HG02981 (cell line): Measurements from ENCODE around the gene PNKP.

Experiments used
- ATAC-seq: cut with Tn5 transposase; IDR thresholded peaks from one replicate; pipeline ENCODE4 v1.9.1; 2021; ENCODE audit warnings: mild to moderate bottlenecking, moderate library complexity; ENCODE audit not compliant: unreplicated experiment

Gene PNKP

DNA sequence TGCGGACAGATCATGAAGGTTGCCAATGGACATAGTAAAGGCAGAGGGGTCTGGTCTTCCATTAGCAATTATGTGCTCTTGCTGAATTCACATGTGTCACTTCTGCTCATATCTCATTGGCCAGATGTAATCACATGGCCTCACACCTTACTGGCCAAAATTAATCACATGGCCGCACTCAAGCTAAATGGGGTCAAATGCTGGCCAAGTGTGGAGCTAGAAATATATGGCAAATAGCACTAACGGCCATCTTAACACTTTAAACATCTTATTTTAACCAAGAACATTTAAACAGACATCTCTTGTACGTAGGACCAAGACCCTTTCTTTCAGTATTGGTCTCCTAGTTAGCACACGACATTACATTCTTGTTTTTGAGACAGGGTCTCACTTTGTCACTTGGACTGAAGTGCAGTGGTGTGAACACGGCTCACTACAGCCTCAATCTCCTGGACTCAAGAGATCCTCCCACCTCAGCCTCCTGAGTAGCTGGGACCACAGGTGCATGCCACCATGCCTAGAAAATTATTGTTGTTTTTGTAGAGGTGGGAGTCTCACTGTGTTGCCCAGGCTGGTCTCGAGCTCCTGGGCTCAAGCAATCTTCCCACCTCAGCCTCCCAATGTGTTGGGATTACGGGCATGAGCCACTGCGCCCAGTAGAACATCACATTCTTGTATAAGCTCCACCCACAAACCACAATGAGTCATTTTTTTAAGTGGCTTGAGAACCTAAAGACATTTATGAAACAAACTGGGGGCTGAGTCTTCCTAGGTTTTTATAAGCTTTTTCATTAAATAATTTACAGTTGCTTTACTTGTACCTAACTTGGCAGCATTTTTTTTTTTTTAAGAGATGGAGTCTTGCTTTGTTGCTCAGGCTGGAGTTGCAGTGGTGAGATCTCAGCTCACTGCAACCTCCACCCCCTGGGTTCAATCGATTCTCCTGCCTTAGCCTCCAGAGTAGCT is 19.4 kb downstream of the PNKP start:
- no peak for ATAC-seq

DNA sequence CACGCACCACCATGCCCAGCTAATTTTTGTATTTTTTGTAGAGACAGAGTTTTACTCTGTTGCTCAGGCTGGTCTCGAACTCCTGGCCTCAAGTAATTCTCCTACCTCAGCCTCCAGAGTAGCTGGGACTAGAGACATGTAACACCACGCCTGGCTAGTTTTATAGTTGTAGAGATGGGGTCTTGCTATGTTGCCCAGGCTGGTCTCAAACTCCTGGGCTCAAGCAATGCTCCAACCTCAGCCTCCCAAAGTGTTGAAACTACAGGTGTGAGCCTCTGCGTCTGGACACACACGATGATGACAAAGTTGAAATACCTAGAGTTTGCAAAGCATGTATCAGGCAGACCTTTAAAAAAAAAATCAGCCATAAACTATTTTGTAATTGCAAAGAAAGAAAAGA is 21.0 kb downstream of the PNKP start:
- ATAC-seq: no peak

DNA sequence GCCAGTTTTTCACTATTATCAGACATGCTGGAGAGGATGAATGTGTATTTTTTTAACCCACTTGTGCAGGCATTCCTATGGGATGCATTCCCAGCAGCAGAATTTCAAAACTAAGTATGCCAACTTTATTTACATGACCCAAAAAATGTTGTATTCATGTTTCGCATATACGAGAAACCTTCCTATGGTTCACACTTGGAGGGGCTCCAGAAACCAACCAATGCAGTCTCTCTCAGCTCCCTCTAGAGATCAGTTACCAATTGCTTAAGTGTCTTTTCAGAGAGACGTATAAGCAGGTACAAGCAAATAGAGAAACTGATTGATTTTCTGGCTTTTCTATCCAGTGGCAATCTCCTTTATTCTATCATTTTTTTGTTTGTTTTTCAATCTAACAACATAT is 22.0 kb downstream of the PNKP start:
- ATAC-seq: no peak

DNA sequence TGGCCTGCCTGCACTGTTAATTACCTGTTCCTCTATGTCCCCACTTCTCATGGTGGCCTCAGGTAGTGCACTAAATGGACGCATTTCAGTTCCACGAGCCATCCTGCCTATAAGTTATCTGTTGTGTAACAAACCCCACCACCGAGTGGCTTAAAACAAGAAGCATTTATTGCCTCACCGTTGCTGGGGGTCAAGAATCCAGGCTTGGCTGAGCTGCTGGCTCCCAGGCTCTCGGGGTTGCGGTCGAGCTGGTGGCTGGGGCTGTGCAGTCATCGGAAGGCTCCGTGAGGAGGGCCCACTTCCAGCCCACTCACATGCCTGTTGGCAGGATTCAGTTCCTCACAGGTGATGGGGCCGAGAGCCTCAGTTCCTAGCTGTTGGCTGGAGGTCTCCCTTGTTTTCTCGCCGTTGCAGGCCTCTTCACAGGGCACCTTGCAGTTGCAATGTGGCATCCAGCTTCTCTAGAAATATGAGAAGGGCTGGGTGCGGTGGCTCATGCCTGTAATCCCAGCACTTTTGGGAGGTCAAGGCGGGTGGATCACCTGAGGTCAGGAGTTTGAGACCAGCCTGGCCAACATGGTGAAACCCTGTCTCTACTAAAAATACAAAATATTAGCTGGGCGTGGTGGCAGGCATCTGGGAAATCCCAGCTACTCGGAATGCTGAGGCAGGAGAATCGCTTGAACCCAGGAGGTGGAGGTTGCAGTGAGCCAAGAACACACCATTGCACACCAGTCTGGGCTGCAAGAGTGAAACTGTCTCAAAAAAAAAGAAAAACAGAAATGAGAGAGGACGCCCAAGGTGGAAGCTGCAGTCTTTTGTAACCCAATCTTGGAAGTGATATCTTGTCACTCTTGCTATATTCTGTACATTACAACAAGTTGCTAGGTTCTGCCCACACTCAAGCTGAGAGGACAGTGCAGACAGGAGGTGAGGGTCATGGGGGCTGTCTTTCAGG is 23.0 kb downstream of the PNKP start:
- ATAC-seq: no peak

DNA sequence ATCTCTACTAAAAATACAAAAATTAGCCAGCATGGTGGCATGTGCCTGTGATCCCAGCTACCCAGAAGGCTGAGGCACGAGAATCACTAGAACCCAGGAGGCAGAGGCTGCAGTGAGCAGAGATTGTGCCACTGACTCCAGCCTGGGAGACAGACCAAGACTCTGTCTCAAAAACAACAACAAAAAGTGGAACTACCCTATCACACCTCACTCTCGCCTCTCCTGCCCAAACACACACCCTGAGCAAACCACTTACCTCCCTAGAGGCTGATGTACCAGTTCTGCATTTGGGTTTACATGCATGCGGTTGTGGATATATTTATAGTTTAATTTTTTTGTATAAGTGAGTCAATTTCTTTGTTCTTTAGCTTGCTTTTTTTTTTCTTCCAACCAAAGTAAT is 24.1 kb downstream of the PNKP start:
- no peak for ATAC-seq

DNA sequence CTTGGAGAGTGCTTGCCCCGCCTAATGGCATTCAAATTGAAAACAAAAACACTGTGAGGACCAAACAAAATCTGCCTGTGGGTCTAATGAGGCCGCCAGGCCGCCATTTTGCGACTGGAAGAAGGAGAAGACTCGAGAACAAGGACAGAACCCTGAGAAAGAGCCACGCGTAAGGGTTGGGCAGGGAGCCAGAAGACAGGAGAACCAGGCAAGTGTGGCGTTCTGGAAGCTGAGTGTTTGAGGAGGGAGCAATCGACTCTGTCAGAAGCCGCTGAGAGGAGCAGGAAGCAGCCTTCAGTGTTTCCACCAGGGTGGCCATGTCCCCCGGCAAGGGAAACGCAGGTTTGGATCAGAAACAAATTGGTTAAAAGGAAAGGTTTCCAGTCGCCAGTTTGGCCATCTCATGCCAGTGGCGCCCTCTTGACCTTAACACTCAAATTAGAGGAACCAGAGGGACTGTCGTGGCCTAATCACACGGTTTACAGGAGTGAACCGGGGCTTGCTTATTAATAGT is 26.6 kb downstream of the PNKP start:
- no peak for ATAC-seq

DNA sequence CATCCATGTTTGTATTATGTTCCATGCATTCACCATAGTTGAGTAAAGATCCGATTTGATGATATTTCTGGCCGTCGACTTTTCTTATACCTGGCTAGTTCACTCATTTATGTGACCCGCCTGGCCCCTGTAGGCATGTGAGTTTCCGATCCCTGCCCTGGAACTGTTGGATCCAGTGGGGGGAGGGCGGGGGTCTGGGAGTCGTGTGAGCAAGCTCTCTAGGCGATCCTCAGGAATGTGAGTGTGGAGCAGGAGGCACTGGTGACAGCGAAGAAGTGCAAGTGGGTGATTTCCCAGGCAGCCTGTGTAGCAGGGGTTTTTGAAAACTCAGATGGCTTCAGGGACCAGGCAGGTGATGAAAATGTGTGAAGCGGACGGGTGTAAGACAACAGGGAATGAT is 27.1 kb downstream of the PNKP start:
- ATAC-seq: no peak

DNA sequence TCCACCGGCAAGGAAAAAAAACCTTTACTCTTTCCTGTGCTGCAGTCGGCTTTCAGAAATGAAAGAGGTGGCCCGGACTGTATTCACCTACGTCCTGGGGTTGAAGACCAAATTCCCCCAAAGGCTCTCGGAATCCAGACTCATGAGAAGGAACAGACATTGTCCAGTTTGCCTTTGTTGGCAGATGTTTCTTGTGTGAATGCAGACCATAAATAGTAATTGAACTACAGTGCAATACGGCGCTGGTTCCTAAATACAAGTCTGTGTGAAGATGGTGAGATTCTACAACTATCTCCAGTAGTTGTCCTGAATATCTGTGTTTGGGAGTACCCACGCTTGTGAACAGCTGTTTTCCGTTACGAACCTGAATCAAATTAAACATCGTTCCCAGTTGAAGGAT is 27.7 kb downstream of the PNKP start:
- ATAC-seq: no peak

DNA sequence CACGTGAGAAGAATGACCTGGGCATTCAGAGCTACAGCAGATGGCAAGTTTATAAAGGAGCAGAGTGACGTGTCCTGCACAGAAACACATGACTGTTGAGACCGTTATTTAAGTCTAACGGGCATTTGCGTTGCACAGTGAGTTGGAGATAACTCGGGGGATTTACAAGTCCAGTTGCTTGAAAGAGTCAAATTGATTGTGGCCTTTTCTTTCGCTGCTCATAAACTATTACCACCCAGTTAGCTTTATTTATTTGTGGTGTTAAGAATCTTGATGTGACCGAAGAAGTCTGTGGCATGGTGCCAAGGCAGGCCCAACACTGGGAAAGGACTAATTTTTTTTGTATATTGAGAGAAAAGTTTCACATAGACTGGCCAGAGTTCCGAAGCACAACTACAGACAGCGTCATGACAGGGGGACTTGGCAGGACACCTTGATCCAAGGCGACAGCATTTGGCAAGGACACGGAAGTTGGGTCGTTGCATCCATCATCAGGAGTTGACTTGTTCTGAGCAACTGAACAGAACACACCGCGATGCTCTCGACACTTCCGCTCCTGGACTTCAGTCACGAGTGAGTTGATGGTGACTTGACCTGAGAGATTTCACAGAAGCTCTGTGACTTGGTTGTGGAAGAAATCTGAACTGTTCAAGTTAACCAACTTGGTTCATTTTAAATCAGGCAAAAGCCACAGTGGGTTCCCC is 28.3 kb downstream of the PNKP start:
- ATAC-seq: no peak

DNA sequence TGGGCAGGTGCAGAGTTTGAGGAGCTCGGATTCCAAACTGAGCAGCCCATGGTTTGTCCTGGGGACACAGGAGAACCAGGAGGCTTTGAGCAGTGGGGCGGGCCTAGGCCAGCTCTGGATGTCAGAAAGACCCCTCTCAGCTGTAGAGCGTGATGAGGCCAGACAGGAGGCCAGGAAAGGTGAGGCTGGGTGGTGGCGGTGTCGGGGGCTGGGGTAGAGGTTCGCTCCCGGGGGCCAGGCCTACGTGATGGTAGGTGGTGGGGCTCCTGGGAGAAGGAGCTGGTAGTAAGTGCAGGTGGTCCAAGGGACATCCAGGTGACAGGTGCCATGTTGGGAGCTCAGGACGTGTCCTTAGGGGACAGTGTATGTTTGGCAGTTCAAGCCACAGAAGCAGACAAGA is 30.0 kb downstream of the PNKP start:
- ATAC-seq: no peak

DNA sequence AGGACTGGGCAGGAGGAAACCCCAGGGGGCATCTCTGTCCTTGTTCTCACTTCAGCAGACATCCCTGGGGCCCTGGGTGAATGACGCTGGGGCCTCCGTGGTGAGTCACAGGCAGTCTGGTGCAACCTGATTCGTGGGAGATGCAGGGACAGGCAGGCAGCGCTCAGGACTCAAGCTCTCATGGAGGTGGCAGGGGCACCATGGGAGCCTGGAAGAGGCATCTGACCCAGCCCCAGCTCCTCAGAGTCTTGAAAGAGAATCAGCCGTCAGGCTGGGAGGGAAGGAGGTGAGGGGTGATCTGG is 30.4 kb downstream of the PNKP start:
- no peak for ATAC-seq

DNA sequence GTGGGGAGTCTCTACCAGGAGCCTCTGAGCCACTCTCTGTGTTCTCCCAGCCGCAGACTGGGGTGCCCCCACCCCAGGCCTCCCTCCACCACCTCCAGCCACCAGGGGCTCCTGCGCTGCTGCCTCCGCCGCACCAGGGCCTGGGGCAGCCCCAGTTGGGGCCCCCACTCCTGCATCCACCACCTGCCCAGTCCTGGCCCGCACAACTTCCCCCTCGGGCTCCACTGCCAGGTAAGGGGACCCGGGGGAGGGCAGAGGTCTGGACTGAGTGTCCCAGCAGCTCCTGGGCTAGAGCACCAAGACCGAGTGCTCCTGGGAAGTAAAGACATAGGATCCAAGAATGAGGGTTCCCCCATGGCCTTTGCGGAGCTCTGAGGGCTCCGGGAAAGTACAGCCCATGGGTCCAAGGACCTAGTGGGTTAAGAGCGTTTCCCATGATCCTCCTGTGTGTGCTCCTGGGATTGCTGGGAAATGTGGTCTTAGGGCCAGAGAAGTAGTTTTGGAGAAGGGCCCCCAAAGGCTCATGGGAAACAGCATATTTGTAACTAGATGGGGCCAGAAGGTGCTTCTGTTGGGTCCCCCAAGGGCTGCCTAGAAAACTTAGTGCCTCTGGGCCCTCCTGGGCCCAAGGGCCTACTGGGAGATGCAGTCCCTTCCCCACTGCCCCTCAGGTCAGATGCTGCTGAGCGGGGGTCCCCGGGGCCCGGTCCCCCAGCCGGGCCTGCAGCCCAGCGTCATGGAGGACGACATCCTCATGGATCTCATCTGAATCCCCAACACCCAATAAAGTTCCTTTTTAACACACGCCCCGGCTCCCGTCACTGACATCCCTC is 31.0 kb downstream of the PNKP start:
- no peak for ATAC-seq

DNA sequence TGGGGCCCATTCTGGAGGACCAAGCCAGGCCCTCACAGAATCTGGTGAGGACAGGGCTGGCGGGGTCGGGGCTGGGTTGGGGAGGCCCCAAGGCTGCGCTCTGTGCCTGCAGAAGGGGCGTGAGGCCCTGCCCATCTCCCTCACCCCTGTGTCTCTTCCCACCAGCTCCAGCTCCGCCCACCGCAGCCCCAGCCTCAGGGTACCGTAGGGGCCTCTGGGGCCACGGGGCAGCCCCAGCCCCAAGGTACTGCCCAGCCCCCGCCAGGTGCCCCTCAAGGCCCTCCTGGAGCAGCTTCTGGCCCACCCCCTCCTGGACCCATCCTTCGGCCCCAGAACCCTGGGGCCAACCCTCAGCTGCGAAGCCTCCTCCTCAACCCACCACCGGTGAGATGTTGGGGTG is 31.8 kb downstream of the PNKP start:
- ATAC-seq: no peak

DNA sequence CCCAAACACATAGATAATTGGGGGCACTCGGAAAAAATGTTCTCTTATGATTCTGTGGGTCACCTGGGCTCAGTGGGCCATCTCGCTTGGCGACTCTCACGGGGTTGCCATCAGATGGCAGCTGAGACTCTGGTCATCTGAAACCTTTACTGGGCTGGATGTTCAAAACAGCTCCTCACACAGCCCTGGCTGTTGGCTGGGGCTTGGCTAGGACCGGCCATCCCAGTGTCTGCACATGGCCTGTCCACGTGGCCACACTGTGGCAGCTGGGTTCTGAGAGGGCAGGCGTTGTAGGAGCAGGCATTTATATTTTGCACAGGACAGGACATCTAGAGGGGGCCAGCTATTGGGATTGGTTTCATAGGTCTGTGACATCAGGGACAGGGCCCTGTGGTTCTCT is 33.8 kb downstream of the PNKP start:
- ATAC-seq: no peak

DNA sequence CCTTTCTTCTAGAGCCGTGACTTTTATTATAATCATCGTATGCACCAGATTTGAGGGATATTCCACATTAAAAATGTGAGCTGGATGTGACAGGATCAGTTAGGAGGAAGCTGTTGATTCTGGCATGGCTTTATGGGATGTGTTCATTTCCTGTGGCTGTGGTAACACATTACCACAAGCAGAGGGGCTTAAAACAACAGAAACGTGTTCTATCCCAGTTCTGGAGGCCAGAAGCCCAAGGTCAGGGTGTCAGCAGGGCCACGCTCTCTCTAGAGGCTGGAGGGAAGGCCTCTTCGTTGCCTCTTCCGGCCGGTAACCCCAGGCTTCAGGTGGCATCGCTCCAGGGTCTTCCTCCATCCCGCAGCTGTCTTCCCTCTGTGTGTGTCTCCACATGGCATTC is 34.8 kb downstream of the PNKP start:
- no peak for ATAC-seq

DNA sequence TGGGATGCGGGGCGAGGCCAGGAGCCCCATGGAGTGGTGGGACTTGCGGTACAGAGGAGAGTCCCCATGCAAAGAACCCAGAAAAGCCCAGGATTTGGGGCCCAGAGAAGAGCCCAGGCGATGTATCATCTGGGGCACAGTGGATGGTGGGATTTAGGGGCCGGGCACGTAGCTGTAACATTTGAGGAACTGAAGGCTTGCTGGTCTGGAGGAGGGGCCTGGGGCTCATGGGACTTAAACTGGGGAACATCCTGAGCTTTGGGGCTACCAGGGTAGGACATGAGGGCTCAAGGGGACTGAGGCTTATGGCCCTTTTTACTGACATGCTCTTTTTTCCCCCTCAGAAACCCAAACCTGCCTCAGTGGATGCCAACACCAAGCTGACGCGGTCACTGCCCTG is 35.8 kb downstream of the PNKP start:
- ATAC-seq: no peak

DNA sequence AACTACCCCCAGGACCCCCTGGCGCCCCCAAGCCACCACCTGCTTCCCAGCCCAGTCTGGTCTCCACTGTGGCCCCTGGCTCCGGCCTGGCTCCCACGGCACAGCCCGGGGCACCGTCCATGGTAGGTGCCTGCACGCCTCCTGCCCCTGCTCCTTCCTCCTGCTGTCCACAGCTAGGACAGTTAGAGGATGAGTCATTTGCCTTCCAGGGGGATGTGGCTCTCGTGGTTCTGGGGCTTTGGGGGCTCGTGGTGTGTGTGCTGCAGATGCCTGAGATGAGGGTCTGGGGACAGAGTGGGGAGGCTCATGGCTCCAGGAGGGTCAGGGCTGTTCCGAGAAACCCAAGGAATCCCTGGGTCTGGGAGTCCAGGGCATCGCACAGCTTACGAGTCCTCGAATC is 36.6 kb downstream of the PNKP start:
- no peak for ATAC-seq

DNA sequence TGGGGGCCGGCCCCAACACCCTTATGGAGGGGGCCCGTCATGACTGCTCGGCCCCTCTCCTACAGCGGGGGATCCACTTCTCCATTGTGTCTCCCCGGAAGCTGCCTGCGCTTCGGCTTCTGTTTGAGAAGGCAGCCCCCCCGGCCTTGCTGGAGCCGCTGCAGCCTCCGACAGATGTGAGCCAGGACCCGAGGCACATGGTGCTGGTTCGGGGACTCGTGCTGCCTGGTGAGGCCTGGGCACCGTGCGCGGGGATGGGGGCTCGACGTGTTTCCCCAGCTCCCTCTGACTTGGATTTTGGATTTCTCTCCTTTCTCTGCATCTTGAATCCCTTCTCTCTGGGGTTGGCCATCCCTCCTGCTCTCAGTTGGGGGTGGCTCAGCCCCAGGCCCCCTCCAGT is 37.7 kb downstream of the PNKP start:
- no peak for ATAC-seq

DNA sequence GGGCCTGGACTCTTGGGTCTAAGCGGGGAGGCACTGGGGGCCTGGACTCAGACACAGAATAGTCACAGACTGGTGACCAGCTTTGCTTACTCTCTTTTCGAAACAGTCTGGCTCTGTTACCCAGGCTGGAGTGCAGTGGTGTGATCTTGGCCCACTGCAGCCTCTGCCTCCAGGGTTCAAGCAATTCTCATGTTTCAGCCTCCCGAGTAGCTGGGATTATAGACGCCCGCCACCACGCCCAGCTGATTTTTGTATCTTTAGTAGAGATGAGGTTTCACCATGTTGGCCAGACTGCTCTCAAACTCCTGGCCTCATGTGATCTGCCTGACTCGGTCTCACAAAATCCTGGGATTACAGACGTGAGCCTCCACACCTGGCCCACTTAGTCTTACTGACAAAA is 38.2 kb downstream of the PNKP start:
- no peak for ATAC-seq

DNA sequence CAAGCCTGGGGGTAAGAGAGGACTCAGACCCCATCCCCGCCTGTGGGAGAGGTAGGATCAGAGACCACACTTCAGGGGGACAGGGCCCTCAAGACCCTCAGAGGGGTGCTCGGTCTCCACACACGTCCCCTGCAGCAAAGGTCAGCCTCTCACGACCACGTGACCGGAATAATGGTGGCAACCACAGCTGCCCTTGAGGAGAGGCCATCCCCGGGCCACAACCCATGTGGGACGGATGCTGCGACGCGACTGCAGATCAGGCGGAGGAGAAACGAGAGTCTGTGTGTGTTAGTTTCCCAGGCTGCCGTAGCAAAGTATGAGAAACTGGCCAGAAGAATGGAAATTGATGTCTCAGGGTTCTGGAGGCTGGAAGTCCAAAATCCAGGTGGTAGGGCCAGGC is 40.3 kb downstream of the PNKP start:
- no peak for ATAC-seq
